NB4 (cell line): ENCODE data around the gene SYNDIG1.

Experiments
- POLR2A ChIP-seq: IDR thresholded peaks from 2 replicates; pipeline ENCODE4 v1.6.1; 2011; ENCODE audit warnings: mild to moderate bottlenecking; ENCODE audit not compliant: insufficient read length; ENCODE audit errors: extremely low read depth
- TF ChIP-seq, protein P1 (sequence below): IDR thresholded peaks from one replicate; pipeline ENCODE4 v1.5.1; 2012; ENCODE audit warnings: low read depth, low read length

DNA sequence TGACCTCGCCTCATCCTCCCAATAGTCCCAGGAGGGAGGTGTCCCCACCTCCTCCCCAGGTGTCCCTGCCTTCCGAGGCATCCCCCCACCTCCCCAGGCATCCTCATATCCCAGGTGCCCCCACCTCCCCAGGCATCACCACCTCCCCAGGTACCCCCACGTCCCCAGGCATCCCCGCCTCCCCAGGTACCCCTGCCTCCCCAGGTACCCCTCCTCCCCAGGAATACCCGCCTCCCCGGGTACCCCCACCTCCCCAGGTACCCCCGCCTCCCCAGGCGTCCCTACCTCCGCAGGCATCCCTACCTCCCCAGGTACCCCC is 198.9 kb downstream of the SYNDIG1 start:
- TF ChIP-seq POLR2A = no peak
- TF ChIP-seq, protein P1, sequence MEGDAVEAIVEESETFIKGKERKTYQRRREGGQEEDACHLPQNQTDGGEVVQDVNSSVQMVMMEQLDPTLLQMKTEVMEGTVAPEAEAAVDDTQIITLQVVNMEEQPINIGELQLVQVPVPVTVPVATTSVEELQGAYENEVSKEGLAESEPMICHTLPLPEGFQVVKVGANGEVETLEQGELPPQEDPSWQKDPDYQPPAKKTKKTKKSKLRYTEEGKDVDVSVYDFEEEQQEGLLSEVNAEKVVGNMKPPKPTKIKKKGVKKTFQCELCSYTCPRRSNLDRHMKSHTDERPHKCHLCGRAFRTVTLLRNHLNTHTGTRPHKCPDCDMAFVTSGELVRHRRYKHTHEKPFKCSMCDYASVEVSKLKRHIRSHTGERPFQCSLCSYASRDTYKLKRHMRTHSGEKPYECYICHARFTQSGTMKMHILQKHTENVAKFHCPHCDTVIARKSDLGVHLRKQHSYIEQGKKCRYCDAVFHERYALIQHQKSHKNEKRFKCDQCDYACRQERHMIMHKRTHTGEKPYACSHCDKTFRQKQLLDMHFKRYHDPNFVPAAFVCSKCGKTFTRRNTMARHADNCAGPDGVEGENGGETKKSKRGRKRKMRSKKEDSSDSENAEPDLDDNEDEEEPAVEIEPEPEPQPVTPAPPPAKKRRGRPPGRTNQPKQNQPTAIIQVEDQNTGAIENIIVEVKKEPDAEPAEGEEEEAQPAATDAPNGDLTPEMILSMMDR = no peak
